PC-3 (cell line): ENCODE data around the gene MRI1.

Source experiments
- EZH2 ChIP-seq: fragments of 300-600 bp; sonication (generic); IDR thresholded peaks from one replicate; pipeline ENCODE4 v1.6.1; 2017; ENCODE audit warnings: antibody characterized with exemption, mild to moderate bottlenecking, low read length; ENCODE audit not compliant: unreplicated experiment
- EZH2phosphoT487 ChIP-seq: fragments of 300-600 bp; sonication (generic); IDR thresholded peaks from 2 replicates; pipeline ENCODE4 v1.6.1; 2018; ENCODE audit warnings: mild to moderate bottlenecking, antibody characterized with exemption, low read length, borderline replicate concordance
- TF ChIP-seq, protein P1 (sequence below): fragments of 300-600 bp; sonication (generic); conservative IDR thresholded peaks from 2 replicates; pipeline ENCODE4 v1.5.1; 2017; ENCODE audit warnings: antibody characterized with exemption, low read depth, mild to moderate bottlenecking, low read length

DNA sequence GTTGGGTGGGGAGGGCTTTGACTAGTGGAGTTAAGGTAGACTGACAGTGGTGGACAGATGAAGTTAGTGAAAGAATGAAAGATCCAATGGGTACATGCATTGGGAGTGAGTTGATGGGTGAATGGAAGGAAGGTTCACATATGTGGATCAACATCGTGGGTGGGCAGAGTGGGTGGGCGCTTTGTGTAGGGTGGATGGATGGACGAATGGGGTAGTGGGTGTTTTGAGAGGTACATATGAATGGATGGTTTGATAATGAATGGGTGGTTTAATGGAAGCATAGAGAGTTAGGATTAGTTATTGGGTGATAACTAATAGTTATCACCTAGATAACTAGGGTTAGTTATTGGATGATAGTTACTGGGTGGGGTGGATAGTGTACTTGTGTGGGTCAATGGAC lies 42.4 kb downstream of the MRI1 start:
- TF ChIP-seq, protein P1, sequence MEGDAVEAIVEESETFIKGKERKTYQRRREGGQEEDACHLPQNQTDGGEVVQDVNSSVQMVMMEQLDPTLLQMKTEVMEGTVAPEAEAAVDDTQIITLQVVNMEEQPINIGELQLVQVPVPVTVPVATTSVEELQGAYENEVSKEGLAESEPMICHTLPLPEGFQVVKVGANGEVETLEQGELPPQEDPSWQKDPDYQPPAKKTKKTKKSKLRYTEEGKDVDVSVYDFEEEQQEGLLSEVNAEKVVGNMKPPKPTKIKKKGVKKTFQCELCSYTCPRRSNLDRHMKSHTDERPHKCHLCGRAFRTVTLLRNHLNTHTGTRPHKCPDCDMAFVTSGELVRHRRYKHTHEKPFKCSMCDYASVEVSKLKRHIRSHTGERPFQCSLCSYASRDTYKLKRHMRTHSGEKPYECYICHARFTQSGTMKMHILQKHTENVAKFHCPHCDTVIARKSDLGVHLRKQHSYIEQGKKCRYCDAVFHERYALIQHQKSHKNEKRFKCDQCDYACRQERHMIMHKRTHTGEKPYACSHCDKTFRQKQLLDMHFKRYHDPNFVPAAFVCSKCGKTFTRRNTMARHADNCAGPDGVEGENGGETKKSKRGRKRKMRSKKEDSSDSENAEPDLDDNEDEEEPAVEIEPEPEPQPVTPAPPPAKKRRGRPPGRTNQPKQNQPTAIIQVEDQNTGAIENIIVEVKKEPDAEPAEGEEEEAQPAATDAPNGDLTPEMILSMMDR, result no peak
- TF ChIP-seq EZH2 (no peak), EZH2phosphoT487 (no peak)
